ENCODE results near the gene INO80B.

GRCh38 chr2:74448771-74449170 is 6.1 kb upstream of the INO80B start:
- TF ChIP-seq SRF (IDR thresholded peaks at IDR 0.05; ENCODE audit: low read depth, low read length) (no peak), CTCF (IDR thresholded peaks at IDR 0.05; ENCODE audit: control extremely low read depth in 1 of 3, insufficient read depth in 1 of 3, low read depth in 1 of 3, low read length in 3 of 3) (no peak), YY1 (IDR thresholded peaks at IDR 0.05; ENCODE audit: low read depth, low read length) (no peak), GABPA (IDR thresholded peaks at IDR 0.05; ENCODE audit: borderline replicate concordance, insufficient read depth, low read length) (no peak), ZNF274 (IDR thresholded peaks at IDR 0.05; ENCODE audit: borderline replicate concordance, extremely low read depth, low read length) (no peak), ATF3 (IDR thresholded peaks at IDR 0.05; ENCODE audit: insufficient read depth, low read depth, low read length) (no peak), FOSL1 (IDR thresholded peaks at IDR 0.05; ENCODE audit: insufficient read depth, low read depth, low read length) (no peak), EP300 (IDR thresholded peaks at IDR 0.05; ENCODE audit: borderline replicate concordance in 1 of 2, low read depth in 2 of 2, low read length in 2 of 2) (no peak)
